Neural progenitor cell (in vitro differentiated cells): ENCODE measurements around the gene TXK. TPM values are rescaled to one million over a fixed set of nuclear protein-coding genes. Genes with fewer than 3 reads are reported as not detected.

Source experiments
- DNase-seq: peaks from one replicate; pipeline ENCODE4 v3.0.0-alpha.2; 2016; ENCODE audit warnings: low spot score
- H2AFZ ChIP-seq: fragments of 200-600 bp; sonication (generic); replicated peaks from 2 replicates; pipeline ENCODE4 v1.6.1; 2016; ENCODE audit warnings: antibody characterized with exemption
- H3F3A ChIP-seq: fragments of 200-600 bp; sonication (generic); 2 replicates; pipeline ENCODE4 v1.6.1; 2016; ENCODE audit warnings: antibody characterized with exemption, low read depth
- H3K27ac ChIP-seq: fragments of 200-600 bp; sonication (generic); 2 replicates; pipeline ENCODE4 v1.5.1; 2016; ENCODE audit warnings: mild to moderate bottlenecking
- H3K27me3 ChIP-seq: fragments of 200-600 bp; sonication (generic); 2 replicates; pipeline ENCODE4 v1.6.1; 2016; ENCODE audit warnings: mild to moderate bottlenecking, moderate library complexity
- H3K36me3 ChIP-seq: fragments of 200-600 bp; sonication (generic); 2 replicates; pipeline ENCODE4 v1.5.1; 2016
- H3K4me1 ChIP-seq: fragments of 200-600 bp; sonication (generic); 2 replicates; pipeline ENCODE4 v1.6.1; 2016; ENCODE audit warnings: mixed run types
- H3K4me2 ChIP-seq: fragments of 200-600 bp; sonication (generic); 2 replicates; pipeline ENCODE4 v1.6.1; 2016
- H3K4me3 ChIP-seq: fragments of 200-600 bp; sonication (generic); 2 replicates; pipeline ENCODE4 v1.5.1; 2016
- H3K79me2 ChIP-seq: fragments of 200-600 bp; sonication (generic); 2 replicates; pipeline ENCODE4 v1.6.1; 2016; ENCODE audit warnings: low read depth
- H3K9ac ChIP-seq: fragments of 200-600 bp; sonication (generic); 2 replicates; pipeline ENCODE4 v1.6.1; 2016
- H3K9me3 ChIP-seq: fragments of 200-600 bp; sonication (generic); 2 replicates; pipeline ENCODE4 v1.5.1; 2016; ENCODE audit warnings: low read depth
- H4K20me1 ChIP-seq: fragments of 200-600 bp; sonication (generic); 2 replicates; pipeline ENCODE4 v1.6.1; 2016; ENCODE audit warnings: low read depth
- H3K27ac Mint-ChIP-seq: 3 replicates; pipeline ENCODE4 v1.8.0; 2021; ENCODE audit warnings: mixed read lengths
- H3K27me3 Mint-ChIP-seq: 2 replicates; pipeline ENCODE4 v1.8.0; 2022; ENCODE audit warnings: low read depth, mild to moderate bottlenecking, inconsistent platforms, moderate library complexity, mixed read lengths; ENCODE audit not compliant: insufficient read depth
- H3K36me3 Mint-ChIP-seq: 3 replicates; pipeline ENCODE4 v1.8.0; 2021; ENCODE audit warnings: mixed read lengths
- H3K4me1 Mint-ChIP-seq: 3 replicates; pipeline ENCODE4 v1.8.0; 2021; ENCODE audit warnings: mixed read lengths
- H3K4me3 Mint-ChIP-seq: 3 replicates; pipeline ENCODE4 v1.8.0; 2021; ENCODE audit warnings: mild to moderate bottlenecking, moderate library complexity, mixed read lengths
- H3K9me3 Mint-ChIP-seq: 3 replicates; pipeline ENCODE4 v1.8.0; 2020; ENCODE audit warnings: mixed read lengths
- CTCF ChIP-seq: fragments of 200-600 bp; sonication (generic); IDR thresholded peaks from 2 replicates; pipeline ENCODE4 v1.5.1; 2017; ENCODE audit warnings: antibody characterized with exemption, mild to moderate bottlenecking
- EZH2 ChIP-seq: fragments of 200-600 bp; sonication (generic); IDR thresholded peaks from 2 replicates; pipeline ENCODE4 v1.6.1; 2017; ENCODE audit warnings: antibody characterized with exemption, mild to moderate bottlenecking, moderate library complexity
- EZH2phosphoT487 ChIP-seq: fragments of 200-600 bp; sonication (generic); IDR thresholded peaks from 2 replicates; pipeline ENCODE4 v1.6.1; 2017; ENCODE audit warnings: antibody characterized with exemption
- total RNA-seq: library from RNA; depleted of rRNA; stranded (reverse); fragments of >200 nt; gene quantifications from 2 replicates; pipeline ENCODE4 v1.2.3, GENCODE V29; 2015; ENCODE audit warnings: low replicate concordance

The TXK gene
- total RNA-seq, 1 donor from 2014 or later = not detected

- H3K27ac ChIP-seq = no peak overlapping the region
- H3K79me2 ChIP-seq = no peaks in the 10 kb centered on the region
- no peaks in the 10 kb centered on the region for H4K20me1 ChIP-seq
- H2AFZ ChIP-seq = no peak overlapping the region
- no peak overlapping the region for H3K9ac ChIP-seq
- H3K9me3 Mint-ChIP-seq = no peaks in the 10 kb centered on the region
- no peaks in the 10 kb centered on the region for H3K36me3 ChIP-seq
- H3K4me1 ChIP-seq = no peaks in the 10 kb centered on the region
- H3K4me3 Mint-ChIP-seq = no peak overlapping the region
- DNase-seq = no peak
- no peaks in the 10 kb centered on the region for H3K27me3 ChIP-seq
- TF ChIP-seq EZH2 (no peak), EZH2phosphoT487 (no peak), CTCF (no peak)
- H3K27ac Mint-ChIP-seq = no peak overlapping the region
- H3K4me2 ChIP-seq = no peak overlapping the region
- no peaks in the 10 kb centered on the region for H3K36me3 Mint-ChIP-seq
- no peaks in the 10 kb centered on the region for H3F3A ChIP-seq
- no peak overlapping the region for H3K4me3 ChIP-seq
- no peaks in the 10 kb centered on the region for H3K9me3 ChIP-seq
- no peaks in the 10 kb centered on the region for H3K4me1 Mint-ChIP-seq
- peaks cover 2% of the 10 kb centered on the region for H3K27me3 Mint-ChIP-seq
These were observed 3.8 kb upstream of the TXK start for GRCh38 chr4:48137846-48138245.

- peaks cover 8% of the 10 kb centered on the region for H3K4me1 ChIP-seq
- DNase-seq = no peak
- H3K36me3 ChIP-seq = no peaks in the 10 kb centered on the region
- H3K27ac ChIP-seq = no peak overlapping the region
- H3K9ac ChIP-seq = no peak overlapping the region
- H3K9me3 Mint-ChIP-seq = no peaks in the 10 kb centered on the region
- no peak overlapping the region for H3K4me2 ChIP-seq
- peaks cover 3% of the 10 kb centered on the region for H3K27me3 Mint-ChIP-seq
- no peak overlapping the region for H3K27ac Mint-ChIP-seq
- no peaks in the 10 kb centered on the region for H3K27me3 ChIP-seq
- no peaks in the 10 kb centered on the region for H3F3A ChIP-seq
- H4K20me1 ChIP-seq = no peaks in the 10 kb centered on the region
- TF ChIP-seq EZH2 = no peak
- TF ChIP-seq CTCF = no peak
- TF ChIP-seq EZH2phosphoT487 = no peak
- H2AFZ ChIP-seq = no peak overlapping the region
- no peak overlapping the region for H3K4me3 Mint-ChIP-seq
- H3K36me3 Mint-ChIP-seq = no peaks in the 10 kb centered on the region
- H3K79me2 ChIP-seq = no peaks in the 10 kb centered on the region
- H3K9me3 ChIP-seq = no peaks in the 10 kb centered on the region
- no peaks in the 10 kb centered on the region for H3K4me1 Mint-ChIP-seq
- H3K4me3 ChIP-seq = no peak overlapping the region
These were observed 381 bp downstream of the TXK start for GRCh38 chr4:48133669-48134068.

- Mint-ChIP-seq H3K27ac (no peak overlapping the region), H3K9me3 (no peaks in the 10 kb centered on the region), H3K4me3 (no peak overlapping the region), H3K27me3 (peaks cover 3% of the 10 kb centered on the region), H3K36me3 (no peaks in the 10 kb centered on the region), H3K4me1 (peaks cover 7% of the 10 kb centered on the region)
- Histone ChIP-seq H3K4me3 (no peak overlapping the region), H3K4me2 (no peak overlapping the region), H3K36me3 (no peaks in the 10 kb centered on the region), H3F3A (peaks cover 8% of the 10 kb centered on the region), H2AFZ (no peak overlapping the region), H3K79me2 (no peaks in the 10 kb centered on the region), H4K20me1 (no peaks in the 10 kb centered on the region), H3K9me3 (no peaks in the 10 kb centered on the region), H3K27ac (no peak overlapping the region), H3K27me3 (no peaks in the 10 kb centered on the region), H3K4me1 (peaks cover 12% of the 10 kb centered on the region), H3K9ac (no peak overlapping the region)
- no peak for TF ChIP-seq EZH2phosphoT487
- no peak for TF ChIP-seq EZH2
- TF ChIP-seq CTCF = no peak
- no peak for DNase-seq
These were observed 2.3 kb downstream of the TXK start for GRCh38 chr4:48131736-48132135.
